Natural killer cell (primary cell): Measurements from ENCODE around the gene PM20D1. TPM values are rescaled to one million over a fixed set of nuclear protein-coding genes. Genes with fewer than 3 reads are reported as not detected.
A peak's percentile ranks its signal among the peaks of the same experiment; 100 is the strongest.
"Not testable (repeated sequence)": the region's sequence is repeated elsewhere in the genome, so short reads cannot be mapped to it uniquely, and the experiment has no call there.

Experiments used
- ATAC-seq, 3 donors: fragments of 150-1000 bp in 2 of 3; fragments of 200-7000 bp in 1 of 3; cut with Tn5 transposase; 1 replicate in 1 of 3; 2 replicates in 2 of 3; pipeline ENCODE4 v1.10.0; 2021; ENCODE audit warnings: mild to moderate bottlenecking in 2 of 3, moderate library complexity in 2 of 3
- DNase-seq, 2 donors: peaks; one replicate each; pipeline versions ENCODE4 v3.0.0 to v3.0.0-alpha.2; 2013 to 2021; ENCODE audit warnings: mixed read lengths in 1 of 2
- H3K27ac ChIP-seq: one replicate; pipeline ENCODE4 v1.5.1; 2013; ENCODE audit warnings: mild to moderate bottlenecking, low read length
- H3K27me3 ChIP-seq: one replicate; pipeline ENCODE4 v1.6.1; 2013; ENCODE audit warnings: low read length; ENCODE audit not compliant: control insufficient read depth, insufficient read depth
- H3K36me3 ChIP-seq: one replicate; pipeline ENCODE4 v1.6.1; 2013; ENCODE audit warnings: low read length; ENCODE audit not compliant: control insufficient read depth, insufficient read depth
- H3K4me1 ChIP-seq: one replicate; pipeline ENCODE4 v1.6.1; 2013; ENCODE audit warnings: low read length; ENCODE audit not compliant: control insufficient read depth, insufficient read depth
- H3K4me3 ChIP-seq: one replicate; pipeline ENCODE4 v1.5.1; 2013; ENCODE audit warnings: low read length
- H3K9me3 ChIP-seq: one replicate; pipeline ENCODE4 v1.6.1; 2013; ENCODE audit warnings: low read length; ENCODE audit not compliant: control insufficient read depth, insufficient read depth
- H3K27ac Mint-ChIP-seq, 2 donors: one replicate each; pipeline ENCODE4 v1.8.0; 2022; ENCODE audit warnings: mild to moderate bottlenecking in 2 of 2, mixed read lengths in 2 of 2, moderate library complexity in 1 of 2
- H3K27me3 Mint-ChIP-seq, 2 donors: one replicate each; pipeline ENCODE4 v1.8.0; 2022; ENCODE audit warnings: low read depth in 2 of 2, mixed read lengths in 2 of 2
- H3K36me3 Mint-ChIP-seq: one replicate; pipeline ENCODE4 v1.8.0; 2022; ENCODE audit warnings: mixed read lengths
- H3K4me1 Mint-ChIP-seq, 2 donors: one replicate each; pipeline ENCODE4 v1.8.0; 2022; ENCODE audit warnings: mixed read lengths in 2 of 2
- H3K4me3 Mint-ChIP-seq: one replicate; pipeline ENCODE4 v1.8.0; 2022; ENCODE audit warnings: mild to moderate bottlenecking, moderate library complexity, mixed read lengths
- H3K9me3 Mint-ChIP-seq, 2 donors: one replicate each; pipeline ENCODE4 v1.8.0; 2022; ENCODE audit warnings: mixed read lengths in 2 of 2
- WGBS: methylation state at CpG from one replicate; pipeline ENCODE4 v1.1.7; 2013; ENCODE audit warnings: missing lambda C conversion rate; ENCODE audit not compliant: insufficient coverage; 5-methylcytosine and 5-hydroxymethylcytosine counted together
- intact Hi-C: fragments of 100-400 bp; cut with micrococcal nuclease; formaldehyde crosslinking; loops from one replicate; pipeline ENCODE4 v1.14.2; 2022
- total RNA-seq, 4 donors: library from RNA; stranded (reverse); fragments of 120-200 nt in 1 of 4; gene quantifications; one replicate each; pipeline versions ENCODE4 v1.2.3 to v1.2.4, GENCODE V29; 2013 to 2022
- TF ChIP-seq, protein P1 (sequence below): fragments of 200-600 bp; IDR thresholded peaks from one replicate; pipeline ENCODE4 v1.8.0; 2022; ENCODE audit warnings: antibody characterized with exemption

PM20D1 gene
- total RNA-seq, 3 donors from 2014 or later (not counting 1 experiment from before 2014, with no cell fraction given): 1.1 to 1.6 TPM; not detected in 1

DNA sequence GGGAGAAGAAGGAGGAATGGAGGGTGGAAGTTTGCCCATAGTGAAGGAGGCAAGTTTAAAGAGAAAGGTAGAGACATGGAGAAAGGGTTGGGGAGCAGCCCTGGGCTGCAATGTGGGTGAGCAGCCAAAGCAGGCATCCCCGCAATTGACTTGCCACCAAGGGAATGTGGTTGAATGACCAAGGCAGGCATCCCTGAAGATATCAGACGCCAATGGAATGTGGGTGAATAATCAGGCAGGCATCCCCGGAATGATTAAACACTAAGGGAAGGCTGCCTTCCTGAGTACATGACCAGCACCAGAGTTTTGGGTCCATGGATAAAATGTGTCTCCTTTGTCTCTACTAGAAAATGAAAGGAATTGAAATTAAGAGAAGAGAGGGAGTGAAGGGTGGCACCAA, 39.8 kb upstream of the PM20D1 start:
- H3K27me3 ChIP-seq, ATAC-seq, H3K9me3 ChIP-seq, DNase-seq, H3K27ac ChIP-seq, H3K9me3 Mint-ChIP-seq, H3K4me3 Mint-ChIP-seq, H3K27ac Mint-ChIP-seq, intact Hi-C loops, H3K36me3 ChIP-seq, H3K4me3 ChIP-seq: not testable (repeated sequence)
- Mint-ChIP-seq H3K4me1 (peaks cover 0 to 14% of the 10 kb centered on the region in 2 donors), H3K36me3 (peaks cover 11% of the 10 kb centered on the region), H3K27me3 (peaks cover 0 to 15% of the 10 kb centered on the region in 2 donors)
- WGBS: 95% methylated on average over 3 of the region's 3 CpGs
- peaks cover 11% of the 10 kb centered on the region for H3K4me1 ChIP-seq

DNA sequence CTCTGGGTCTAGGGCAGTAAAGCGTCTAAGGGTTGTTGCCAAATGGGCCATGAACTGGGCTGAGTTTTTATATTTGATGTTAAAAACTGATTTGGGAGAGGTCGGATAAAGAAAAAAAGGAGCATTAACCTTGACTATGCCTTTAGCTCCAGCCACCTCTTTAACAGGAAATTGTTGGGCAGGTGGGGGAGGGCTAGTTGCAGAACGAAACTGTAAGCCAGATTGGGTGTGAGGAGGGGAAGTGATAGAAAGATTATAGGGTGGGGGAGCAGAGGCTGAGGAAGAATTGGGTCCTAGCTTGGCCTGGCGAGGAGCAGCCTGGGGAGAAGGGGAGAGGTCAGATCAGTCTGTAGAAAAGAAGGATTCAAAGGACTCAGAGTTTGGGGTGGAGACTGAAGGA, 39.1 kb upstream of the PM20D1 start:
- Mint-ChIP-seq H3K27ac (peak overlapping the region in 1 of 2 donors; percentile 0), H3K4me1 (peaks cover 0 to 14% of the 10 kb centered on the region in 2 donors), H3K27me3 (peaks cover 0 to 14% of the 10 kb centered on the region in 2 donors)
- H3K27ac ChIP-seq, H3K9me3 Mint-ChIP-seq, H3K36me3 ChIP-seq, H3K36me3 Mint-ChIP-seq, H3K9me3 ChIP-seq, intact Hi-C loops, H3K27me3 ChIP-seq, H3K4me3 Mint-ChIP-seq, H3K4me3 ChIP-seq, ATAC-seq: not testable (repeated sequence)
- WGBS: 34% methylated on average over 4 of the region's 4 CpGs
- peak in 1 of 2 donors; percentile 6 for DNase-seq
- peaks cover 11% of the 10 kb centered on the region for H3K4me1 ChIP-seq

DNA sequence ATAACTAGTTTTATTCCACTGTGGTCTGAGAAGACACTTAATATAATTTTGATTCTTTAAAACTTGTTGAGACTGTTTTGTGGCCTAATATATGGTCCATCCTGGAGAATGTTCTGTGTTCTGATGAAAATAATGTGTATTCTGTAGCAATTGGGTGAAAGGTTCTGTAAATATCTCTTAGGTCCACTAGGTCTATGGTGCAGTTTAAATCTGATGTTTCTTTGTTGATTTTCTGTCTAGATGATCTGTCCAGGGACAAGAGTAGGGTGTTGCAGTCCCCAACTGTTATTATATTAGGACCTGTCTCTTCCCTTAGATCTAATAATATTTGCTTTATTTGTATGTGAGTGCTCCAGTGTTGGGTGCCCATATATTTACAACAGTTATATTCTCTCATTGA, 33.9 kb upstream of the PM20D1 start:
- Mint-ChIP-seq H3K4me3 (no peak overlapping the region), H3K27ac (no peak overlapping the region), H3K36me3 (peaks cover 6% of the 10 kb centered on the region), H3K4me1 (peaks cover 0 to 3% of the 10 kb centered on the region in 2 donors), H3K27me3 (peaks cover 0 to 17% of the 10 kb centered on the region in 2 donors), H3K9me3 (peaks cover 2% of the 10 kb centered on the region in 2 donors)
- Histone ChIP-seq H3K9me3 (peaks cover 12% of the 10 kb centered on the region), H3K27ac (no peak overlapping the region), H3K4me3 (no peak overlapping the region), H3K4me1 (peaks cover 5% of the 10 kb centered on the region), H3K27me3 (peaks cover 6% of the 10 kb centered on the region), H3K36me3 (no peaks in the 10 kb centered on the region)
- no peak for DNase-seq
- TF ChIP-seq, protein P1, sequence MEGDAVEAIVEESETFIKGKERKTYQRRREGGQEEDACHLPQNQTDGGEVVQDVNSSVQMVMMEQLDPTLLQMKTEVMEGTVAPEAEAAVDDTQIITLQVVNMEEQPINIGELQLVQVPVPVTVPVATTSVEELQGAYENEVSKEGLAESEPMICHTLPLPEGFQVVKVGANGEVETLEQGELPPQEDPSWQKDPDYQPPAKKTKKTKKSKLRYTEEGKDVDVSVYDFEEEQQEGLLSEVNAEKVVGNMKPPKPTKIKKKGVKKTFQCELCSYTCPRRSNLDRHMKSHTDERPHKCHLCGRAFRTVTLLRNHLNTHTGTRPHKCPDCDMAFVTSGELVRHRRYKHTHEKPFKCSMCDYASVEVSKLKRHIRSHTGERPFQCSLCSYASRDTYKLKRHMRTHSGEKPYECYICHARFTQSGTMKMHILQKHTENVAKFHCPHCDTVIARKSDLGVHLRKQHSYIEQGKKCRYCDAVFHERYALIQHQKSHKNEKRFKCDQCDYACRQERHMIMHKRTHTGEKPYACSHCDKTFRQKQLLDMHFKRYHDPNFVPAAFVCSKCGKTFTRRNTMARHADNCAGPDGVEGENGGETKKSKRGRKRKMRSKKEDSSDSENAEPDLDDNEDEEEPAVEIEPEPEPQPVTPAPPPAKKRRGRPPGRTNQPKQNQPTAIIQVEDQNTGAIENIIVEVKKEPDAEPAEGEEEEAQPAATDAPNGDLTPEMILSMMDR: no peak
- ATAC-seq: no peak
- intact Hi-C loops: no loop called here

DNA sequence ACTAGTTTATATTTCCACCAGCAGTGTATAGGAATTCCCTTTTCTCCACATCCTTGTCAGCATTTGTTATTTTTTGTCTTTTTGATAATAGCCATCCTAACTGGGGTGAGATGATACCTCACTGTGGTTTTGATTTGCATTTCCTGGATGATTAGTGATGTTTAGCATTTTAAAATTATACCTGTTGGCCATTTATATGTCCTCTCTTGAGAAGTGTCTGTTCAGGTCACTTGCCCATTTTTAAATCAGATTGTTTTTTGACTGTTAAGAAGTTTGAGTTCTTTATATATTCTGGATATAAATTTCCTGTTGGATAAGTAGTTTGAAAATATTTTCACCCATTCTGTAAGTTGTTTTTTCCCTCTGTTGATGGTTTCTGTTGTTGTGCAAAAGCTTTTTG, 31.0 kb upstream of the PM20D1 start:
- ATAC-seq (no peak), DNase-seq (no peak)
- Histone ChIP-seq H3K27ac (no peak overlapping the region), H3K27me3 (peaks cover 6% of the 10 kb centered on the region), H3K4me1 (no peaks in the 10 kb centered on the region), H3K36me3 (no peaks in the 10 kb centered on the region), H3K9me3 (peaks cover 9% of the 10 kb centered on the region), H3K4me3 (no peak overlapping the region)
- Mint-ChIP-seq H3K27ac (no peak overlapping the region), H3K4me3 (no peak overlapping the region), H3K36me3 (peaks cover 17% of the 10 kb centered on the region), H3K27me3 (peaks cover 0 to 25% of the 10 kb centered on the region in 2 donors), H3K9me3 (peaks cover 7 to 9% of the 10 kb centered on the region in 2 donors), H3K4me1 (peaks cover 4 to 6% of the 10 kb centered on the region in 2 donors)
- intact Hi-C loops: no loop called here
- TF ChIP-seq, protein P1: no peak
